ENCODE results near the gene SH2D3C.

SH2D3C gene

GRCh38 chr9:127812936-127813675 is 34.6 kb upstream of the SH2D3C start:
- no peak for TF ChIP-seq CTCF (IDR thresholded peaks at IDR 0.05; ENCODE audit: low read depth, low read length)
- no peak for DNase-seq (ENCODE audit: low read depth in 2 of 2)
- no peak overlapping the region for H3K4me3 ChIP-seq (replicated peaks in 1 of 2; ENCODE audit: low read depth in 2 of 2, low read length in 2 of 2)

- no peak overlapping the region for H3K4me3 ChIP-seq (replicated peaks in 1 of 2; ENCODE audit: low read depth in 2 of 2, low read length in 2 of 2)
- no peak for TF ChIP-seq CTCF (IDR thresholded peaks at IDR 0.05; ENCODE audit: low read depth, low read length)
- DNase-seq (ENCODE audit: low read depth in 2 of 2), result peak in 1 of 2 donors; percentile 36
Measured at GRCh38 chr9:127812011-127812410, 33.5 kb upstream of the SH2D3C start.

GRCh38 chr9:127810378-127811187 is 32.1 kb upstream of the SH2D3C start:
- H3K4me3 ChIP-seq (replicated peaks in 1 of 2; ENCODE audit: low read depth in 2 of 2, low read length in 2 of 2), result no peak overlapping the region
- no peak for DNase-seq (ENCODE audit: low read depth in 2 of 2)
- TF ChIP-seq CTCF (IDR thresholded peaks at IDR 0.05; ENCODE audit: low read depth, low read length), result no peak

- TF ChIP-seq CTCF (IDR thresholded peaks at IDR 0.05; ENCODE audit: low read depth, low read length), result no peak
Measured at GRCh38 chr9:127809540-127810377, 31.3 kb upstream of the SH2D3C start.

GRCh38 chr9:127809002-127809539 is 30.6 kb upstream of the SH2D3C start:
- TF ChIP-seq CTCF (IDR thresholded peaks at IDR 0.05; ENCODE audit: low read depth, low read length), result no peak
- H3K4me3 ChIP-seq (replicated peaks in 1 of 2; ENCODE audit: low read depth in 2 of 2, low read length in 2 of 2), result no peak overlapping the region

More at GRCh38 chr9:127809540-127810377, 31.3 kb upstream of the SH2D3C start:
- no peak overlapping the region for H3K4me3 ChIP-seq (replicated peaks in 1 of 2; ENCODE audit: low read depth in 2 of 2, low read length in 2 of 2)
- peak; percentile 31 to 68 for DNase-seq (ENCODE audit: low read depth in 2 of 2)

GRCh38 chr9:127808347-127809001 is 30.0 kb upstream of the SH2D3C start:
- no peak for TF ChIP-seq CTCF (IDR thresholded peaks at IDR 0.05; ENCODE audit: low read depth, low read length)
- no peak overlapping the region for H3K4me3 ChIP-seq (replicated peaks in 1 of 2; ENCODE audit: low read depth in 2 of 2, low read length in 2 of 2)
- DNase-seq (ENCODE audit: low read depth in 2 of 2), result no peak

More at GRCh38 chr9:127809002-127809539, 30.6 kb upstream of the SH2D3C start:
- no peak for DNase-seq (ENCODE audit: low read depth in 2 of 2)

All from cardiac fibroblast (primary cell).